Kidney epithelial cell (primary cell): Measurements from ENCODE around the gene SCAF8. TPM values are rescaled to one million over a fixed set of nuclear protein-coding genes. Genes with fewer than 3 reads are reported as not detected.

Experiments
- DNase-seq: peaks from one replicate; pipeline ENCODE4 v3.0.0-alpha.2; 2010; ENCODE audit warnings: low read depth
- H3K27me3 ChIP-seq: 2 replicates; pipeline ENCODE4 v1.6.0; 2011; ENCODE audit warnings: low read length; ENCODE audit not compliant: control insufficient read depth, insufficient read depth
- H3K36me3 ChIP-seq: 2 replicates; pipeline ENCODE4 v1.5.1; 2011; ENCODE audit warnings: low read length; ENCODE audit not compliant: control insufficient read depth, insufficient read depth
- H3K4me3 ChIP-seq: 2 replicates; pipeline ENCODE4 v1.5.1; 2011; ENCODE audit warnings: low read depth, mild to moderate bottlenecking, control low read depth, low read length
- total RNA-seq: library from RNA; depleted of rRNA; stranded (reverse); fragments of >200 nt; gene quantifications from 2 replicates; pipeline ENCODE4 v1.2.3, GENCODE V29; 2015
- TF ChIP-seq, protein P1 (sequence below): IDR thresholded peaks from 2 replicates; pipeline ENCODE4 v1.5.1; 2011; ENCODE audit warnings: mild to moderate bottlenecking, moderate library complexity, low read length, control low read depth, inconsistent platforms; ENCODE audit not compliant: insufficient read depth, poor library complexity, severe bottlenecking

Gene SCAF8
- total RNA-seq, 1 donor from 2014 or later, result 40.9 TPM

DNA sequence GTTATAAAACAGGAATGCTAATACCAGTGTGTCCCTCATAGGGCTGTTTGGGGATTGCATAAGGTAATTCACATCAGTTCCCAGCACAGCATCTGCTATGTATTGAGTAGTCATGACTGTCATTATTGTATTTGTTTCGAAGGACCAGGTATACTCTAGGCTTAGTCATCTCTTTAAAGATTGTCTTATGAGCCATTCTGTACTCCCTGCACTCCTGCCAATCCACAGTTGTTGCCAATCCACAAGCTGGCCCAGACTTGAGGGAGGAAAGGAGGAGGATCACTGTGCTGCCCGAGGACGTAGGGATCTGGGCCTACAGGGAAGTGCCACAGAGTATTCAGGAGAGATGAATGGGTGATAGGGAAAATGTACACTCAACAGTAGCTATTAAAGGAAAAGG lies 148.9 kb downstream of the SCAF8 start:
- DNase-seq, result no peak
- TF ChIP-seq, protein P1, sequence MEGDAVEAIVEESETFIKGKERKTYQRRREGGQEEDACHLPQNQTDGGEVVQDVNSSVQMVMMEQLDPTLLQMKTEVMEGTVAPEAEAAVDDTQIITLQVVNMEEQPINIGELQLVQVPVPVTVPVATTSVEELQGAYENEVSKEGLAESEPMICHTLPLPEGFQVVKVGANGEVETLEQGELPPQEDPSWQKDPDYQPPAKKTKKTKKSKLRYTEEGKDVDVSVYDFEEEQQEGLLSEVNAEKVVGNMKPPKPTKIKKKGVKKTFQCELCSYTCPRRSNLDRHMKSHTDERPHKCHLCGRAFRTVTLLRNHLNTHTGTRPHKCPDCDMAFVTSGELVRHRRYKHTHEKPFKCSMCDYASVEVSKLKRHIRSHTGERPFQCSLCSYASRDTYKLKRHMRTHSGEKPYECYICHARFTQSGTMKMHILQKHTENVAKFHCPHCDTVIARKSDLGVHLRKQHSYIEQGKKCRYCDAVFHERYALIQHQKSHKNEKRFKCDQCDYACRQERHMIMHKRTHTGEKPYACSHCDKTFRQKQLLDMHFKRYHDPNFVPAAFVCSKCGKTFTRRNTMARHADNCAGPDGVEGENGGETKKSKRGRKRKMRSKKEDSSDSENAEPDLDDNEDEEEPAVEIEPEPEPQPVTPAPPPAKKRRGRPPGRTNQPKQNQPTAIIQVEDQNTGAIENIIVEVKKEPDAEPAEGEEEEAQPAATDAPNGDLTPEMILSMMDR, result no peak
- H3K36me3 ChIP-seq, result no peaks in the 10 kb centered on the region
- no peaks in the 10 kb centered on the region for H3K27me3 ChIP-seq
- no peak overlapping the region for H3K4me3 ChIP-seq

Other genes starting within 250 kb of the SCAF8 start
- gene CNKSR3, start 222.7 kb upstream of the SCAF8 start, total RNA-seq, result 9.2 and 12.1 TPM in 2 replicates